Aorta (tissue), 5 donors: ENCODE measurements around the gene MEIS2. TPM values are rescaled to one million over a fixed set of nuclear protein-coding genes. Genes with fewer than 3 reads are reported as not detected.

ENCODE experiments used
- ATAC-seq: fragments of 200-7000 bp; cut with Tn5 transposase; one replicate; pipeline ENCODE4 v1.9.1; 2022; ENCODE audit warnings: moderate library complexity; ENCODE audit not compliant: low FRiP score
- DNase-seq, 2 donors: peaks; one replicate each; pipeline ENCODE4 v3.0.0-alpha.2; 2020
- H3K27ac ChIP-seq, 2 donors: one replicate each; pipeline ENCODE4 v1.5.1; 2013; ENCODE audit warnings: low read length in 2 of 2, mild to moderate bottlenecking in 2 of 2, moderate library complexity in 2 of 2, control low read depth in 1 of 2, inconsistent platforms in 1 of 2, low read depth in 1 of 2
- H3K27me3 ChIP-seq, 2 donors: one replicate each; pipeline ENCODE4 v1.6.1; 2013; ENCODE audit warnings: control low read depth in 1 of 2, low read length in 1 of 2, mild to moderate bottlenecking in 1 of 2, moderate library complexity in 1 of 2; ENCODE audit not compliant: insufficient read depth in 2 of 2, control insufficient read depth in 1 of 2
- H3K36me3 ChIP-seq, 2 donors: one replicate each; pipeline ENCODE4 v1.6.1; 2013; ENCODE audit warnings: control low read depth in 1 of 2, low read length in 1 of 2, mild to moderate bottlenecking in 1 of 2; ENCODE audit not compliant: insufficient read depth in 2 of 2, control insufficient read depth in 1 of 2
- H3K4me1 ChIP-seq, 2 donors: one replicate each; pipeline ENCODE4 v1.6.1; 2013; ENCODE audit warnings: low read length in 2 of 2, control low read depth in 1 of 2, mild to moderate bottlenecking in 1 of 2, moderate library complexity in 1 of 2; ENCODE audit not compliant: insufficient read depth in 2 of 2, control insufficient read depth in 1 of 2
- H3K4me3 ChIP-seq, 2 donors: one replicate each; pipeline ENCODE4 v1.5.1; 2013; ENCODE audit warnings: low read length in 2 of 2, control low read depth in 1 of 2, mild to moderate bottlenecking in 1 of 2
- H3K9me3 ChIP-seq: one replicate; pipeline ENCODE4 v1.6.1; 2013; ENCODE audit warnings: mild to moderate bottlenecking, low read length; ENCODE audit not compliant: control insufficient read depth
- WGBS, 2 donors: extraction: QIAGEN DNeasy Blood & Tissue Kit; methylation state at CpG; one replicate each; pipeline ENCODE4 v1.1.7; 2013; 5-methylcytosine and 5-hydroxymethylcytosine counted together
- intact Hi-C, 2 donors: fragments of 100-400 bp; cut with DNase I; formaldehyde crosslinking; loops; one replicate each; pipeline versions ENCODE4 v1.14.2 to v1.15.0; 2022
- polyA plus RNA-seq, 2 donors: library from polyadenylated mRNA; stranded (reverse); fragments of 200-250 nt; gene quantifications; one replicate each; pipeline ENCODE4 v1.2.3, GENCODE V29; 2013
- total RNA-seq, 2 donors: library from RNA; stranded (reverse); fragmentation: NEBNext Ultra II Directional; extraction: Animal tissue kit (Norgen Biotek cat#: 25700); gene quantifications; one replicate each; pipeline ENCODE4 v1.2.1, GENCODE V29; 2021
- donor health status: healthy with polysubstance abuse.
- donor health status: Bipolar disorder and iron deficiency.
- donor health status: DM: no; HTN: no; CAD: no.
- donor health status: DM: no; HTN: no; CAD: no.
- donor health status: DM: yes; HTN: yes; CAD: no.

Gene MEIS2
- total and polyA plus RNA-seq, 4 donors = 20.7 to 58.7 (median 25.9) TPM

DNA sequence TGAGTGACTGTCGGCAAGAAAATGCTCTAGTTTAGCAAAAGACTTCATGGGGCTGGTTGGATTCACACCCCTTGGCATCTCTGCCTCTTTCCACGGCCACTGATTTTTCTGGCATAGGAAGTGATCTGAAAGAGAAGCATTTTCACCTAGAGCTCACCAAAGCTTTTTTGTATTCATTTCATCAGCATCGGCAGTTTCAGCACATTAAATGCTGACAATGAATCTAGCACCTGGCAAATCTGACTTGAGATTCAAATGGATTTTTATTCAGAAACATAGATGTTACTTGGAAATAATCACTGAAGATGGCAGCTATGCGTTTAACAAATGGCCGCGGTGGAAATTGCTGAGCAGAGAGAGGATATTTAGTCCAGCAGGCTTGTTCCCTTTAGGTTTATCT is 155.9 kb downstream of the MEIS2 start:
- WGBS, 2 donors = 41 to 43% methylated on average over 6 of the region's 6 CpGs
- intact Hi-C loops = no loop called here
- ATAC-seq (no peak), DNase-seq (no peak)
- H3K36me3 ChIP-seq = no peaks in the 10 kb centered on the region
- no peaks in the 10 kb centered on the region for H3K27me3 ChIP-seq
- H3K9me3 ChIP-seq = no peaks in the 10 kb centered on the region
- no peak overlapping the region for H3K27ac ChIP-seq
- H3K4me1 ChIP-seq = peaks cover 3 to 9% of the 10 kb centered on the region in 2 donors
- no peak overlapping the region for H3K4me3 ChIP-seq

- 22 to 31% methylated on average over 6 of the region's 6 CpGs for WGBS, 2 donors
- no peaks in the 10 kb centered on the region for H3K9me3 ChIP-seq
- H3K27ac ChIP-seq = no peak overlapping the region
- H3K4me3 ChIP-seq = no peak overlapping the region
- no peak for DNase-seq
- no peaks in the 10 kb centered on the region for H3K27me3 ChIP-seq
- H3K4me1 ChIP-seq = peaks cover 3 to 9% of the 10 kb centered on the region in 2 donors
- H3K36me3 ChIP-seq = no peaks in the 10 kb centered on the region
- intact Hi-C loops = no loop called here
- ATAC-seq = no peak
These were observed 156.6 kb downstream of the MEIS2 start for GRCh38 chr15:36943508-36944361.

DNA sequence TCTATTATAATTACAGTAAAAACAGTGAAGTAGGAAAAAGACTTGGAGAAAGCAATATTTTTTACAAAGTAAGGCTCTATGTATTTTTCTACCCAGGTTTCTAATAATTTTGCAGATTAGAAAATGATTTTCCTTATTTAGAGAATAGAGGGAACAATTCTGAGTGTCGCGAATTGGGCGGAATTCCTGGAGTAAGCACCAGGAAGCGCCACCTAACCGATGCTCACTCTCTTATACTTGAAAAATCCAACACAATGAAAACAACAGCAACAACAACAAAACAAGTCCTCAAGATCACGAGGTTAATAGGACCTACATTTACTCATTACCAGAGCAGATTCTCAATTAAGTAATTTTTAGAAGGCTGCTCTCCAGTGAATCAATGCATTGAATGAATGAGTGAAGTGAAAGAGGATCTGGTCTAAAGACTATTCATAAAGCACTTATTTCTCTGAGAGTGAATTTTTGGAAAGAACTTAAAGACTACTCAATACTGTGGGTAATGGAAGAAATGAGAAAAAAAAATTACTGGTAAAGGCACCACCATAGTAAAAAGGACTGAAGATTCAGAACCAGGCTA is 158.0 kb downstream of the MEIS2 start:
- H3K4me3 ChIP-seq = no peak overlapping the region
- peaks cover 3 to 9% of the 10 kb centered on the region in 2 donors for H3K4me1 ChIP-seq
- ATAC-seq (no peak), DNase-seq (no peak)
- peaks cover 0 to 2% of the 10 kb centered on the region in 2 donors for H3K36me3 ChIP-seq
- intact Hi-C loops = no loop called here
- WGBS, 2 donors = 90 to 93% methylated on average over 6 of the region's 6 CpGs
- H3K27ac ChIP-seq = no peak overlapping the region
- no peaks in the 10 kb centered on the region for H3K9me3 ChIP-seq
- H3K27me3 ChIP-seq = no peaks in the 10 kb centered on the region

DNA sequence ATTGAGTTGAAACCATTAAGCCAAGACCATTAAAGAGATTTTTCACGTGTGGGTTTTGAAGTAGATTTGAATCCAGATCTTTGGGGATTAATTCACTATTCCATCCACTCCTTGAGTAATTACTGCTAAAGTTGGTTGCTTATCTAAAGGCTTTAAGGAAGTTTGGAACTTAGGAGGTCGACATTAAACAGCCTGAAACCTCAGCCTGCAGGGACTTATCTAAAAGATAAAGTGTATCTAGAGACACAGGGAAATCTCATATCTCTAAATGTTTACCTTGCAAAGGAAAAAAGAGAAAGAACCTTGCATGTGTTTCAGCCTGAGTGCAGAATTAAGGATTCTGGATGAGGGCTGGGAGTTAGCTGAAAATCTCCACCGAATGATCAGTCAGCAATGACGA is 158.6 kb downstream of the MEIS2 start:
- no peaks in the 10 kb centered on the region for H3K27me3 ChIP-seq
- intact Hi-C loops = no loop called here
- H3K4me1 ChIP-seq = peaks cover 3 to 9% of the 10 kb centered on the region in 2 donors
- no peaks in the 10 kb centered on the region for H3K9me3 ChIP-seq
- H3K27ac ChIP-seq = no peak overlapping the region
- H3K36me3 ChIP-seq = peaks cover 0 to 2% of the 10 kb centered on the region in 2 donors
- no peak overlapping the region for H3K4me3 ChIP-seq
- DNase-seq (no peak), ATAC-seq (no peak)
- 64 to 65% methylated on average over 4 of the region's 4 CpGs for WGBS, 2 donors

GRCh38 chr15:36940636-36941260 is 159.6 kb downstream of the MEIS2 start:
- no peaks in the 10 kb centered on the region for H3K9me3 ChIP-seq
- peaks cover 3 to 9% of the 10 kb centered on the region in 2 donors for H3K4me1 ChIP-seq
- H3K27me3 ChIP-seq = no peaks in the 10 kb centered on the region
- no peak for DNase-seq
- intact Hi-C loops = no loop called here
- H3K4me3 ChIP-seq = no peak overlapping the region
- no peak for ATAC-seq
- H3K36me3 ChIP-seq = peaks cover 0 to 2% of the 10 kb centered on the region in 2 donors
- no peak overlapping the region for H3K27ac ChIP-seq
- 90 to 93% methylated on average over 3 of the region's 3 CpGs for WGBS, 2 donors

DNA sequence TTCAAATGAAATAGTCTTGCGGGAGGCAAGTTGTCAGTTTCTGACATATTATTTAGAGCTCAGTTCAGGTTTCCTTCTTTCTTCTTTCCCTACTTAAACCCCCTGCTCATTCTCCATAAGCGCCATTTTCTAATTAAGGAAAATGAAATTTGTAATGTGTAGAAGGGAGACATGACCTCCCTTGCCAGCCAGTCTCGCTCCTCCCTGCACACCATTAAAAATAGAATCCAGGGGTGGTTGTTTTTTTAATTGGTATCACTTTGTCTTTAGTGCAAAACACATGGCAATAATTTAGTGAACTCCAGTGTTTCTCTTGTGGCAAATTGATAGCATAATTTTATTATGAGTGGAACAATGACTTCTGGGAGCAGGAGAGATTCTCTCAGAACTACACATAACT is 160.1 kb downstream of the MEIS2 start:
- intact Hi-C loops = no loop called here
- Histone ChIP-seq H3K36me3 (peaks cover 0 to 2% of the 10 kb centered on the region in 2 donors), H3K27me3 (no peaks in the 10 kb centered on the region), H3K4me1 (peaks cover 3 to 9% of the 10 kb centered on the region in 2 donors), H3K4me3 (no peak overlapping the region), H3K27ac (no peak overlapping the region), H3K9me3 (no peaks in the 10 kb centered on the region)
- ATAC-seq (no peak), DNase-seq (no peak)
- 96% methylated on average over 3 of the region's 3 CpGs for WGBS, 2 donors

DNA sequence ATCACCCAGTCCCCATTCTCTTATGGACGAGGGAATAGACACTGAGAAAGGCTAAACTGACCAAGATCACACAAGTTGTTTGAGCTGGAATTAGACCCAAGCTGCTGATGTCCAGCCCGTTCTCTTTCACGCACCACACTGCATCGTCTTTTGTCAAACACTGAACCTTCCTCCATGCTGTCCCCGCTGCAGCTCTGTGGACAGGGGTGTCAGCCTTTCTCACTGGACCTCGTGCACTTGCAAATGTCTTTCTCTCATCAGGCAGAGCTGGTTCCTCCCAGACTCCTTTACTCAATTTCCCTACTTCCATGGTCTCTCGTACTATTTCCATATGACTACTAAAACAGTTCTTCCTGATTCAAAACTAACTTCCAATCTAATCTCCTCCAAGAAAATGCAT is 161.6 kb downstream of the MEIS2 start:
- 96% methylated on average over 7 of the region's 7 CpGs for WGBS, 2 donors
- intact Hi-C loops = no loop called here

GRCh38 chr15:36938131-36938530 is 162.2 kb downstream of the MEIS2 start:
- no peak for ATAC-seq
- H3K4me3 ChIP-seq = no peak overlapping the region
- 83 to 86% methylated on average over 4 of the region's 4 CpGs for WGBS, 2 donors
- H3K4me1 ChIP-seq = peaks cover 0 to 2% of the 10 kb centered on the region in 2 donors
- no peak for DNase-seq
- peaks cover 0 to 2% of the 10 kb centered on the region in 2 donors for H3K36me3 ChIP-seq
- H3K27me3 ChIP-seq = no peaks in the 10 kb centered on the region
- H3K27ac ChIP-seq = no peak overlapping the region
- no peaks in the 10 kb centered on the region for H3K9me3 ChIP-seq
- intact Hi-C loops = no loop called here

More for the DNA sequence above, 161.6 kb downstream of the MEIS2 start:
- no peak overlapping the region for H3K4me3 ChIP-seq
- H3K27me3 ChIP-seq = no peaks in the 10 kb centered on the region
- H3K9me3 ChIP-seq = no peaks in the 10 kb centered on the region
- no peak for ATAC-seq
- H3K36me3 ChIP-seq = peaks cover 0 to 2% of the 10 kb centered on the region in 2 donors
- no peak overlapping the region for H3K27ac ChIP-seq
- DNase-seq = no peak
- peaks cover 2% of the 10 kb centered on the region in 2 donors for H3K4me1 ChIP-seq
